NCI-H1930 (cell line): ENCODE data around the gene WAPL.
"Not testable (repeated sequence)": the region's sequence is repeated elsewhere in the genome, so short reads cannot be mapped to it uniquely, and the experiment has no call there.

Source experiments
- DNase-seq, 2 experiments: peaks; one replicate each; lab custom pipeline; 2025; lab: John Stamatoyannopoulos, UW

Gene WAPL

GRCh38 chr10:86389441-86390193 lies 132.0 kb downstream of the WAPL start:
- no peak for DNase-seq

GRCh38 chr10:86389109-86389440 lies 132.5 kb downstream of the WAPL start:
- not testable (repeated sequence) for DNase-seq

- DNase-seq, result no peak
Observed at GRCh38 chr10:86388119-86388704, 133.4 kb downstream of the WAPL start.

DNA sequence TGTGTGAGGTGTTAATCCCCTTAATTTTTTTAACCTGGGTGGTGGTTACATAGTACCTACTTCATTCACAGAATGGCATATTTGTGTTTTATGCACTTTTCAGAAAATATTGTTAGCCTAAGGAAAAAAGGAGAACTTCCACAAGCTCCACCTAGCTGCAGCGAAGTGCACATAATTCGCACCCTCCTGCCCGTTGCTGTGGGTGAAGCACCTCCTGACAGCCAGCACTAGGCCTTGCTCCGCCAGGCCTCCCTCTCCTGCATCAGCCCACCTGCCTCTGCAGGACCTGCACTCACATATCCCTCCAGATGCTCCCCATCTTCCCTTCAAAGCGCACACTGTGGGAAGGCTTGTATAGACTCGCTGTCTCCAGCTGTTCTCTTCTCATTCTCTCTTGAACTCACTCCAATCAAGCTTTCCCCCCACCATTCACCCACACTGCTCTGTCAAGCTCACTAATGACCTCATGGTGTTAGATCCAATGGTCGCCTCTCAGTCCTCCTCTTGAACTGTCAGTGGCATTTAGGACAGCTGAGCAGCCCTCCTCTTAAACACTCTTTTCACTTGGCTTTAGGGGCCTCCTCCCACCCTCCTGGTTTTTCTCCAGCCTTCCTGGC lies 134.3 kb downstream of the WAPL start:
- DNase-seq, result no peak

DNA sequence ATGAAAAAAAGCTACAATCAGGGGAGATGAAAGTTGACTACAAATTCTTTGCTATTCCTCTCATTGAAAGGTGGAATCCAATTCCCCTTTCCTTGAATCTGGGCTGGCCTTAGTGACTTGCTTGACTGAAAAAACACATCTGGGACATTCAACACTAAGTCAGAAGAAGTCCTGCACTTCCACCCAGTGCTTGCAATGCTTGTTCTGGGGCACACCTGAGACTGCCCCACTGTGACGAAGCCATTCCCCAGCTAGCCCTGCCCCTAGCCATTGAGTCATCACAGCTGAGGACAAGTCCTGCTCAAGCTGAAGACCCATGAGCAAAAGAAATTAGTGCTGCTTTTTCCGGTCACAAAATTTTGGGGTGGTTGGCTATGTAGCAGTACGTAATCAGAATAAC lies 135.8 kb downstream of the WAPL start:
- no peak for DNase-seq
